D721Med (cell line): Measurements from ENCODE around the gene NACC2.

Experiments used
- DNase-seq: peaks from one replicate; pipeline ENCODE4 v3.0.0; 2011; ENCODE audit warnings: low spot score; ENCODE audit not compliant: insufficient read length
- FAIRE-seq: peaks from 2 replicates; lab custom pipeline; 2011; peaks lifted over from hg19 to GRCh38; lab: Jason Lieb, UNC
- CTCF ChIP-seq: IDR thresholded peaks from 2 replicates; pipeline ENCODE4 v1.5.1; 2012; ENCODE audit warnings: mild to moderate bottlenecking, control low read depth; ENCODE audit not compliant: insufficient read depth; ENCODE audit errors: missing control alignments

NACC2 gene

GRCh38 chr9:136140966-136141365 lies 45.9 kb upstream of the NACC2 start:
- FAIRE-seq (no peak), DNase-seq (no peak)
- no peak for TF ChIP-seq CTCF

GRCh38 chr9:136140046-136140445 lies 45.0 kb upstream of the NACC2 start:
- DNase-seq (no peak), FAIRE-seq (no peak)
- TF ChIP-seq CTCF = no peak

GRCh38 chr9:136138566-136138965 lies 43.5 kb upstream of the NACC2 start:
- FAIRE-seq = no peak
- peak; percentile 56 for TF ChIP-seq CTCF
- peak; percentile 92 for DNase-seq

GRCh38 chr9:136137321-136138265 lies 42.5 kb upstream of the NACC2 start:
- FAIRE-seq (no peak), DNase-seq (peak; percentile 16)
- no peak for TF ChIP-seq CTCF

- TF ChIP-seq CTCF = no peak
- no peak for FAIRE-seq
- no peak for DNase-seq
Measured at GRCh38 chr9:136136127-136136925, 41.2 kb upstream of the NACC2 start.

GRCh38 chr9:136135326-136136126 lies 40.4 kb upstream of the NACC2 start:
- no peak for FAIRE-seq

More at GRCh38 chr9:136135326-136136126, 40.4 kb upstream of the NACC2 start:
- DNase-seq = no peak
- no peak for TF ChIP-seq CTCF
